Measurements from ENCODE around the gene IYD. TPM values are rescaled to one million over a fixed set of nuclear protein-coding genes. Genes with fewer than 3 reads are reported as not detected.

IYD gene
- polyA plus RNA-seq, 1 of the 3 experiments (the other 2 are of a cell fraction): not detected

- DNase-seq: no peak
- TF ChIP-seq NFIC (IDR thresholded peaks at IDR 0.05; ENCODE audit: borderline replicate concordance) (no peak), TCF12 (IDR thresholded peaks at IDR 0.05) (no peak), MAX (IDR thresholded peaks at IDR 0.05; ENCODE audit: low read depth) (no peak), POLR2AphosphoS5 (IDR thresholded peaks at IDR 0.05; ENCODE audit: low read depth, low read length) (no peak), USF1 (IDR thresholded peaks at IDR 0.05; ENCODE audit: borderline replicate concordance, low read depth) (no peak), MEF2A (IDR thresholded peaks at IDR 0.05; ENCODE audit: borderline replicate concordance, low read depth) (no peak), RAD21 (IDR thresholded peaks at IDR 0.05; ENCODE audit: low read length) (no peak), RFX5 (IDR thresholded peaks at IDR 0.05; ENCODE audit: low read length) (no peak), FOXJ3 (CRISPR knock-in tag; IDR thresholded peaks at IDR 0.05) (no peak), RXRA (IDR thresholded peaks at IDR 0.05; ENCODE audit: borderline replicate concordance, low read depth) (no peak), JUND (IDR thresholded peaks at IDR 0.05) (no peak), EP300 (IDR thresholded peaks at IDR 0.05; ENCODE audit: borderline replicate concordance in 1 of 2, low read depth in 1 of 2, low read length in 1 of 2) (no peak), TEAD4 (IDR thresholded peaks at IDR 0.05; ENCODE audit: borderline replicate concordance, insufficient read depth) (no peak), FOSL2 (IDR thresholded peaks at IDR 0.05; ENCODE audit: borderline replicate concordance, low read depth) (no peak), YY1 (IDR thresholded peaks at IDR 0.05; ENCODE audit: low read depth) (no peak), TAF1 (IDR thresholded peaks at IDR 0.05; ENCODE audit: borderline replicate concordance, low read depth, low read length) (no peak), PBX3 (IDR thresholded peaks at IDR 0.05) (no peak), CTCF (IDR thresholded peaks at IDR 0.05) (no peak)
- Histone ChIP-seq H3K4me3 (ENCODE audit: low read depth in 2 of 2, low read length in 1 of 2) (no peak overlapping the region), H3K27ac (ENCODE audit: low read depth in 2 of 2, low read length in 1 of 2) (no peak overlapping the region), H3K4me2 (no peak overlapping the region), H3F3A (replicated peaks; ENCODE audit: insufficient read depth) (peaks cover 3% of the 10 kb centered on the region), H3K9ac (no peak overlapping the region), H3K36me3 (replicated peaks in 1 of 2; ENCODE audit: control insufficient read depth in 1 of 2, insufficient read depth in 2 of 2, low read length in 1 of 2) (no peaks in the 10 kb centered on the region), H3K27me3 (ENCODE audit: insufficient read depth) (no peaks in the 10 kb centered on the region; the same call in 1 of the 2 replicates), H3K79me2 (ENCODE audit: insufficient read depth) (no peaks in the 10 kb centered on the region), H4K20me1 (ENCODE audit: insufficient read depth) (no peaks in the 10 kb centered on the region), H2AFZ (ENCODE audit: low read depth) (no peak overlapping the region), H3K9me2 (no peaks in the 10 kb centered on the region), H3K9me3 (no peaks in the 10 kb centered on the region), H3K4me1 (ENCODE audit: control insufficient read depth in 1 of 2, insufficient read depth in 2 of 2, low read depth in 1 of 2, low read length in 1 of 2) (no peaks in the 10 kb centered on the region; a peak in 2 of 4 replicates)
- ChIA-PET CTCF (interaction anchor here (0.6 to 4.9 kb wide), 9 partner anchors 8 to 406 kb away, joined by 3 to 76 read pairs (median 6); no protein-coding TSS in a partner anchor), POLR2A (no interaction called here)
- WGBS (ENCODE audit: low lambda C conversion rate): 20% methylated on average over 6 of the region's 6 CpGs
Measured at GRCh38 chr6:150417250-150417649, 48.4 kb downstream of the IYD start.
